NCI-H345 treated with DMSO at 0.1 percent for 48 hours (cell line): ENCODE results near the gene SPATS2L.

Experiments used
- DNase-seq: peaks from one replicate; lab custom pipeline; 2025; ENCODE audit not compliant: unreplicated experiment; lab: John Stamatoyannopoulos, UW

Gene SPATS2L

GRCh38 chr2:200297100-200297499 is 9.4 kb upstream of the SPATS2L start:
- no peak for DNase-seq

DNA sequence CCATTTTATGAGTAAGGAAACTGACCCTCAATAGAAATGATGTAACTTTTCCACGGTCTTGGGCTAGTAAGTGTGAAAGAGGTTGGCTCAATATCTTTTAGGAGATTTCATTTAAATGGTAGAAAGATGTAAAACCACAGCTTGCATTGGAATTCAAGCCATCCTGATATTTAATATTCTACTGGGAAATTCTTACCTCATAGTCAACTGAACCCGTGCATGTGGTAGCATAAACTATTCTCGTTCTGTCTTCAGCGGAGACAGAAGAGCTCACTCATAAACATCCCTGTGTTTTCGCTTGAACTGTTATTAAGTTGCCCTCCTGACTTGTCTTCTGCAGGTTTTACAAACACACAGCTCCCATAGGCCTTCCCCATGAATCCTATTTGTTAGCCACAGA is 8.5 kb upstream of the SPATS2L start:
- no peak for DNase-seq

DNA sequence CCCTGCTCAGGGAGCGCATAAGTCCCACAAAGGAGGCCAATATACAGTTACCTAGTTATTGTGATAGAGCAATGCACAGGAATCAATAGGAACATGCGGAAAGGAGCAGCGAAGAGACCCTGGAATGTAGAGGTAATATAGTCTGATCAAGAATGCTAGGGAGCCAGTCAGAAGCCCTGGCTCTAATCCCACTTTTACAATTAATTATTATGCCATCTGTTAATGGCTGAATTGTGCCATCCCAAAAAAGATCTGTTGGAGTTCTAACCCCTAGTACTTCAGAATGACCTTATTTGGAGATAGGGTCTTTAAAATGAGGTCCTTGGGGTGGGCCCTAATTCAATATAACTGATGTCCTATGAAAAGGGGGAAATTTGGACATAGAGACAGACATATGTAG is 7.7 kb upstream of the SPATS2L start:
- no peak for DNase-seq

DNA sequence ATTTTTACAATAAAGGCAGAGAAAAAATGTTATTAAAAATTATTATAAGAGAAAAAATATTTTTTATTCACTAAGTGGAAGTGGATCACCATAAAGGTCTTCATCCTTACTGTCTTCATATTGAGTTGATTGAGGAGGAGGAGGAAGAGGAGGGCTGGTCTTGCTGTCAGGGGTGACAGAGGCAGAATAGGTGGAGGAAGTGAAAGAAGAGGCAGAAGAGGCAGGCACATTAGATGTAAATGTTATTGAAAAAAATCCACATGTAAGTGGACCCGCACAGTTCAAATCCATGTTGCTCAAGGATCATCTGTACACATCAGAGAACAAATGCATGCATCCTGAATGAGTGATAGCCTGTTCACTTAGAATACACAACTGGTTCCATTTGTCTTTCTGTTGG is 6.4 kb upstream of the SPATS2L start:
- DNase-seq = no peak

- DNase-seq = no peak
Measured at GRCh38 chr2:200300638-200301314, 5.7 kb upstream of the SPATS2L start.

DNA sequence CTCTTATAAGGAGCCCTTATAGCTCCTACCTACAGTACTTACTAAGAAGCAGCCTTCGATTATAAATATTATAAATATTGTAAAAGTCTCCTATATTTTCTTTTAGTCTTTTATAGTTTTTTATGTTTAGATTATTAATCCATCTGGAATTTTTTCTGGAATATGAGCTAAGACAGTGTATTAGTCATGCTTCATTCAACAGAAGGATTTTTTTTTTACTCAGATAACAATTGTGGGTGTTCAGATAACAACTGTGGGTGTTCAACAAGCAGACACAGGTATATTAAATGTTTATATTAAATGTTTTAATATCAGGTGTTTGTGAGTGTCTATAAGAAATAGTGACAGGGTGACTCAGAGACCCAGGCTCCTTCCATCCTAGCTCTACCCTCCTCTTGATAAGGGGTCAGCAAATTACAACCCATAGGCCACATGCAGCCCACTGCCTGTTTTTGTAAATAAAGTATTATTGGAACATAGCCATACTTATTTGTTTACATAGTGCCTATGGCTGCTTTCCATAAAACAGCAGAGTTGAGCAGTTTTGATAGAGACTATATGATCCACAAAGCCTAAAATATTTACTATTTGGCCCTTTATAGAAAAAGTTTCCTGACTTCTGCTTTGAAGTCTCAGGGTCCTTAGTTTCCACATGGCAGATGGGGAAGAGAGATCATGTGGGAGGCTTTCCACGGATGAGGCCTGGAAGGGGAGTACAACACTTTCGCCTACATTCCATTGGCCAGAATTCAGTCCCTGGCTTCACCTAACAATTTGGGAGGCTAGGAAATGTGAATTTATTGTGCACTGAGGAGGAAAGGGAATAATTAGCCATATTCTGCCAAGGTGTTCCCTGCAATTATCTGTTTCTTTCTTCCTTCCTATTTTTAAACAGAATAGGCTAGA is 4.3 kb upstream of the SPATS2L start:
- no peak for DNase-seq

GRCh38 chr2:200302940-200303727 is 3.4 kb upstream of the SPATS2L start:
- DNase-seq = no peak

DNA sequence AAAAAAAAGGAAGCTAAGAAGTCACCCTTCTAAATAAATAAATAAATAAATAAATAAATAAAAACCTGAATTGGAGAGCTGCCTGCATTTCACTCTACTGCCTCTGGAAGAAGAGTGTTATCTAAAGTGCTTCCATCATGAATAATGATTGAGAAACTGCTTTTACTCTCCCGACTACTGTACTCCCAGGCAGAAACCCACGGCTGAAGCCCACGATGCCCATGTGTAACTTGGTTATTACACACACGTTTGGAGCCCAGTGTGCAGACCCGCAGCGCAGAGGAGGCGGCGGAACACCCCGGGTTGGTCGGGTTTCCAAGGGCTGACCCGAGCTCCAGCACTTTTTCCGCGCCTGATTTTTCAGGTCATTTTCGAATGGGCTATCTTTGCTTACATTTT is 697 bp upstream of the SPATS2L start:
- DNase-seq = peak; percentile 64

GRCh38 chr2:200306931-200307723 is 634 bp downstream of the SPATS2L start:
- DNase-seq = no peak

- peak; percentile 17 for DNase-seq
Measured at GRCh38 chr2:200307724-200308545, 1.4 kb downstream of the SPATS2L start.

GRCh38 chr2:200308546-200309295 is 2.2 kb downstream of the SPATS2L start:
- peak; percentile 19 for DNase-seq

- no peak for DNase-seq
Measured at GRCh38 chr2:200309296-200310049, 3.0 kb downstream of the SPATS2L start.

- DNase-seq = no peak
Measured at GRCh38 chr2:200310545-200310971, 4.1 kb downstream of the SPATS2L start.

GRCh38 chr2:200311139-200311538 is 4.6 kb downstream of the SPATS2L start:
- no peak for DNase-seq

DNA sequence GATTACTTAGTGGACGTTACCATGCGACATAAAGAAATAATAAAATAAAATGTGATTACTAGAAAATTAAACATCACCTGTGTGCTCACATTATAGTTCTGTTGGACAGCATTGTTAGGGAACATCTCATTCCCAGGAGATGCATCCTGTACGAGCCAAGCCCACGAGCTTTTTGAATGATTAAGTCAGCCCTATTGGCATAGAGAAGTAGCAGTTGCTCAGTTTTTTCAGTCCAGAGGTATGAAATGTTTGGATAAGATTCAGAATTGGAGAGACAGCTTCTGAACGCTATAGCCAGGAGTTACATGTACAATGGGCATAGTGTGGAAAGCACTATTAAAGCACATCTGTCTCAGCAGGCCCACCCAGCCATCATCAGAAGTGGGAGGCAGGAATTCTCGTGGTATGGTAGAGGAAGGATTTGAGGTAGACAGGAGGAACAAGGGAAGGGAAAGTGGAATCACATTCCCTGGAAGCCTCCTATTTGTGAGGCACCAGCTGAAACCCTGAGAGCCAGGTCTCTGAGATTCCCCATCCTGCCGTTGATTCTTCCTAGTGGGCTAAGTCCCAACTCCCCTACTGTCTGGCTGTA is 8.6 kb downstream of the SPATS2L start:
- no peak for DNase-seq

GRCh38 chr2:200317975-200318374 is 11.5 kb downstream of the SPATS2L start:
- no peak for DNase-seq

DNA sequence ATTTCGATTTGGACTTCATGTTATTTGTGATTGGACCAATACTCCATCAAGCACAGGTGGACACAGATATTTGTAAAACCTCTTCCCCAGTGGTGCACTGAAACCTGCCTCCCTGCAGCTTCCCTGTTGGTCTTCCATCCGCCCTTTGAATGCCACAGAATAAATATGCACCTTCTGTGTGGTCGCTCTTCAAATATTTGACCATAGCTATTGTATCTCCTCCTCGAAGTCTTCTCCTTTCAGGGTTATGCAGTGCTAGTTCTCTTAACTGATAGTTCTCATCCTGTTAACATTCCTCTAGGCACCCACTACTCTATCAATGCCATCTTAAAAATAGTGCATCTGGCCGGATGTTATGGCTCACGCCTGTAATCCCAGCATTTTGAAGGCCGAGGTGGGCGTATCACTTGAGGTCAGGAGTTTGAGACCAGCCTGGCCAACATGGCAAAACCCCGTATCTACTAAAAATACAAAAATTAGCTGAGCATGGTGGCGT is 12.5 kb downstream of the SPATS2L start:
- DNase-seq = no peak
